ENCODE results near the gene EVPL. TPM values are rescaled to one million over a fixed set of nuclear protein-coding genes. Genes with fewer than 3 reads are reported as not detected.
A peak's percentile ranks its signal among the peaks of the same experiment; 100 is the strongest.

Gene EVPL
- total RNA-seq, 1 experiment from 2014 or later = 1.3 TPM

- TF ChIP-seq KAT7 (CRISPR knock-in tag; IDR thresholded peaks at IDR 0.05; ENCODE audit: borderline replicate concordance) (no peak; the same call in 1 of the 2 replicates), PRRX2 (CRISPR knock-in tag; IDR thresholded peaks at IDR 0.05) (no peak), ETV6 (CRISPR knock-in tag; IDR thresholded peaks at IDR 0.05) (peak; percentile 95; the same call in 1 of the 2 replicates), USF2 (CRISPR knock-in tag; IDR thresholded peaks at IDR 0.05) (peak; percentile 58; the same call in 1 of the 2 replicates), USF1 (CRISPR knock-in tag; IDR thresholded peaks at IDR 0.05) (no peak; the same call in 1 of the 2 replicates), ZBTB43 (CRISPR knock-in tag; IDR thresholded peaks at IDR 0.05) (no peak), ZBTB21 (CRISPR knock-in tag; IDR thresholded peaks at IDR 0.05; ENCODE audit: borderline replicate concordance) (peak; percentile 91; the same call in 1 of the 2 replicates), FOXK1 (CRISPR knock-in tag; IDR thresholded peaks at IDR 0.05) (peak; percentile 82), MXD4 (CRISPR knock-in tag; IDR thresholded peaks at IDR 0.05; ENCODE audit: borderline replicate concordance) (no peak), CREB1 (CRISPR knock-in tag; IDR thresholded peaks at IDR 0.05) (no peak), TEAD1 (CRISPR knock-in tag; IDR thresholded peaks at IDR 0.05) (peak; percentile 94), NR1H2 (CRISPR knock-in tag; IDR thresholded peaks at IDR 0.05) (no peak), JUN (CRISPR knock-in tag; IDR thresholded peaks at IDR 0.05) (no peak), TEAD4 (CRISPR knock-in tag; IDR thresholded peaks at IDR 0.05) (no peak), ZNF232 (CRISPR knock-in tag; IDR thresholded peaks at IDR 0.05) (peak; percentile 96), SMAD4 (CRISPR knock-in tag; IDR thresholded peaks at IDR 0.05) (no peak), RORB (CRISPR knock-in tag; IDR thresholded peaks at IDR 0.05) (no peak), ZNF396 (CRISPR knock-in tag; IDR thresholded peaks at IDR 0.05; ENCODE audit: borderline replicate concordance) (no peak), ZNF423 (CRISPR knock-in tag; IDR thresholded peaks at IDR 0.05) (no peak), ELF4 (CRISPR knock-in tag; IDR thresholded peaks at IDR 0.05; ENCODE audit: low read depth) (0 out of 2 replicates have a peak, but pooled peaks have one; percentile 19), TP53 (CRISPR knock-in tag; IDR thresholded peaks at IDR 0.05) (peak; percentile 61; the same call in 1 of the 2 replicates), SMAD3 (CRISPR knock-in tag; IDR thresholded peaks at IDR 0.05; ENCODE audit: borderline replicate concordance) (peak; percentile 12; the same call in 1 of the 2 replicates), FOXP1 (CRISPR knock-in tag; IDR thresholded peaks at IDR 0.05; ENCODE audit: borderline replicate concordance) (peak; percentile 72), MYBL2 (CRISPR knock-in tag; IDR thresholded peaks at IDR 0.05) (peak; percentile 92), ZNF671 (CRISPR knock-in tag; IDR thresholded peaks at IDR 0.05) (no peak), ZSCAN18 (CRISPR knock-in tag; IDR thresholded peaks at IDR 0.05) (no peak)
- TF ChIP-seq, protein P1, sequence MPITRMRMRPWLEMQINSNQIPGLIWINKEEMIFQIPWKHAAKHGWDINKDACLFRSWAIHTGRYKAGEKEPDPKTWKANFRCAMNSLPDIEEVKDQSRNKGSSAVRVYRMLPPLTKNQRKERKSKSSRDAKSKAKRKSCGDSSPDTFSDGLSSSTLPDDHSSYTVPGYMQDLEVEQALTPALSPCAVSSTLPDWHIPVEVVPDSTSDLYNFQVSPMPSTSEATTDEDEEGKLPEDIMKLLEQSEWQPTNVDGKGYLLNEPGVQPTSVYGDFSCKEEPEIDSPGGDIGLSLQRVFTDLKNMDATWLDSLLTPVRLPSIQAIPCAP (CRISPR knock-in tag; IDR thresholded peaks at IDR 0.05) = peak; percentile 78; the same call in 1 of the 2 replicates
- TF ChIP-seq, protein P2, sequence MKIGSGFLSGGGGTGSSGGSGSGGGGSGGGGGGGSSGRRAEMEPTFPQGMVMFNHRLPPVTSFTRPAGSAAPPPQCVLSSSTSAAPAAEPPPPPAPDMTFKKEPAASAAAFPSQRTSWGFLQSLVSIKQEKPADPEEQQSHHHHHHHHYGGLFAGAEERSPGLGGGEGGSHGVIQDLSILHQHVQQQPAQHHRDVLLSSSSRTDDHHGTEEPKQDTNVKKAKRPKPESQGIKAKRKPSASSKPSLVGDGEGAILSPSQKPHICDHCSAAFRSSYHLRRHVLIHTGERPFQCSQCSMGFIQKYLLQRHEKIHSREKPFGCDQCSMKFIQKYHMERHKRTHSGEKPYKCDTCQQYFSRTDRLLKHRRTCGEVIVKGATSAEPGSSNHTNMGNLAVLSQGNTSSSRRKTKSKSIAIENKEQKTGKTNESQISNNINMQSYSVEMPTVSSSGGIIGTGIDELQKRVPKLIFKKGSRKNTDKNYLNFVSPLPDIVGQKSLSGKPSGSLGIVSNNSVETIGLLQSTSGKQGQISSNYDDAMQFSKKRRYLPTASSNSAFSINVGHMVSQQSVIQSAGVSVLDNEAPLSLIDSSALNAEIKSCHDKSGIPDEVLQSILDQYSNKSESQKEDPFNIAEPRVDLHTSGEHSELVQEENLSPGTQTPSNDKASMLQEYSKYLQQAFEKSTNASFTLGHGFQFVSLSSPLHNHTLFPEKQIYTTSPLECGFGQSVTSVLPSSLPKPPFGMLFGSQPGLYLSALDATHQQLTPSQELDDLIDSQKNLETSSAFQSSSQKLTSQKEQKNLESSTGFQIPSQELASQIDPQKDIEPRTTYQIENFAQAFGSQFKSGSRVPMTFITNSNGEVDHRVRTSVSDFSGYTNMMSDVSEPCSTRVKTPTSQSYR (CRISPR knock-in tag; IDR thresholded peaks at IDR 0.05) = no peak
- TF ChIP-seq, protein P3, sequence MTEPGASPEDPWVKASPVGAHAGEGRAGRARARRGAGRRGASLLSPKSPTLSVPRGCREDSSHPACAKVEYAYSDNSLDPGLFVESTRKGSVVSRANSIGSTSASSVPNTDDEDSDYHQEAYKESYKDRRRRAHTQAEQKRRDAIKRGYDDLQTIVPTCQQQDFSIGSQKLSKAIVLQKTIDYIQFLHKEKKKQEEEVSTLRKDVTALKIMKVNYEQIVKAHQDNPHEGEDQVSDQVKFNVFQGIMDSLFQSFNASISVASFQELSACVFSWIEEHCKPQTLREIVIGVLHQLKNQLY (CRISPR knock-in tag; IDR thresholded peaks at IDR 0.05) = no peak
- TF ChIP-seq, protein P4, sequence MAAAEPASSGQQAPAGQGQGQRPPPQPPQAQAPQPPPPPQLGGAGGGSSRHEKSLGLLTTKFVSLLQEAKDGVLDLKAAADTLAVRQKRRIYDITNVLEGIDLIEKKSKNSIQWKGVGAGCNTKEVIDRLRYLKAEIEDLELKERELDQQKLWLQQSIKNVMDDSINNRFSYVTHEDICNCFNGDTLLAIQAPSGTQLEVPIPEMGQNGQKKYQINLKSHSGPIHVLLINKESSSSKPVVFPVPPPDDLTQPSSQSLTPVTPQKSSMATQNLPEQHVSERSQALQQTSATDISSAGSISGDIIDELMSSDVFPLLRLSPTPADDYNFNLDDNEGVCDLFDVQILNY (CRISPR knock-in tag; IDR thresholded peaks at IDR 0.05) = peak; percentile 87; the same call in 1 of the 2 replicates
These were observed 45.2 kb upstream of the EVPL start, which contains the start of gene SRP68 (continued) for GRCh38 chr17:76072148-76072858.

All from WTC11 (cell line).